Right ventricle myocardium superior (tissue), 1 donor: ENCODE results near the gene SLC16A11. TPM values are rescaled to one million over a fixed set of nuclear protein-coding genes. Genes with fewer than 3 reads are reported as not detected.
"Not testable (repeated sequence)": the region's sequence is repeated elsewhere in the genome, so short reads cannot be mapped to it uniquely, and the experiment has no call there.

ENCODE experiments used
- ATAC-seq: fragments of 200-7000 bp; cut with Tn5 transposase; one replicate; pipeline ENCODE4 v1.9.1; 2020; ENCODE audit warnings: mild to moderate bottlenecking; ENCODE audit not compliant: poor library complexity
- DNase-seq: peaks from one replicate; pipeline ENCODE4 v3.0.0-alpha.2; 2020
- intact Hi-C: fragments of 100-400 bp; cut with DNase I; formaldehyde crosslinking; loops from one replicate; pipeline ENCODE4 v1.11.2; 2022
- long read RNA-seq: library from polyadenylated mRNA; unstranded; transcript quantifications from one replicate; pipeline ENCODE4 v2.0.0, GENCODE V29; 2021
- total RNA-seq: library from RNA; stranded (reverse); fragmentation: NEBNext Ultra II Directional; extraction: Animal tissue kit (Norgen Biotek cat#: 25700); gene quantifications from one replicate; pipeline ENCODE4 v1.2.1, GENCODE V29; 2021
- donor health status: DM: no; HTN: yes; CAD: no; lungs with severe emphysema.

Gene SLC16A11
- 0.56 TPM for total RNA-seq
- long read RNA-seq: 0 reads

DNA sequence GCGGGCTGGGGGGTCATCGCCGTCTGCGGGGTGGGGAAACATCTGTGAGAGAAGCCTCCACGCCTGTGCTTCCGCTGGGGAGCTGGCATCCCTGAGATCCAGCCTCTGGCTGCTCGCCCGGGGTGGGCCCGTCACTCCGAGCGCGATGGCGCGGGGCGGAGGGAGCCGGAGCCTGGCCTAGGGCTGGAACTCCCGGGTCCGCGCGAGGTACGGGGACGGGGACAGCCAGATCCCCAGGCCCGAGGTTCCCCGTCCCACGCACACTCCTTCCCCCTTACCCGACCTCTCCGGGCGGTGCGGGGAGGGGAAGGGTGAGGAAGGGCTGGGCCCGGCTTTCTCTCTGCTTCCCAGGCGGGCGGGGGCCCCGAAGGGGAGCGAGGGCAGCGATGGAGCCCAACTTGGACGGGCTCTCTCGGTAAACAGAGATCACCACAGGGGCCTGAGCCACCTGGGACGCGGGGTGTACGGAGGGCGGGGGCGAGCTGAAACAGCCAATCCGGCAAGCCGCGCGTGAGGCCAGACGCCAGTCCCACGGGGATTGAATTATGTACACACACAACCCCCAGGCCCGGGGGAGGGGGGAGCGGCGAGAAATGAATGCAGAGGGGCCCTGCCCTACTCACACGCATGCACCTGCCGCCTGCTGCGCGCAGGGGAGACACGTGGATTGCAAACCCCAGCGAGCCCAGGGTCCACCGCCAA, at the start of gene SLC16A11:
SLC16A11 (minus strand) TSS at position 596 of the 702 bp plus-strand sequence; CDS start at position 17, 579 bp downstream.
- intact Hi-C loops: no loop called here
- peak; percentile 47 for ATAC-seq
- DNase-seq: peak; percentile 69

GRCh38 chr17:7091311-7092005, 47.6 kb upstream of the SLC16A11 start:
- DNase-seq, intact Hi-C loops, ATAC-seq: not testable (repeated sequence)

- ATAC-seq, intact Hi-C loops, DNase-seq: not testable (repeated sequence)
Observed at GRCh38 chr17:7089570-7089969, 45.7 kb upstream of the SLC16A11 start.

GRCh38 chr17:7088442-7088841, 44.5 kb upstream of the SLC16A11 start:
- DNase-seq, ATAC-seq, intact Hi-C loops: not testable (repeated sequence)

- DNase-seq (no peak), ATAC-seq (no peak)
- intact Hi-C loops: no loop called here
Observed at GRCh38 chr17:7084088-7084487, 40.2 kb upstream of the SLC16A11 start.

GRCh38 chr17:7083592-7083991, 39.7 kb upstream of the SLC16A11 start:
- no peak for ATAC-seq

DNA sequence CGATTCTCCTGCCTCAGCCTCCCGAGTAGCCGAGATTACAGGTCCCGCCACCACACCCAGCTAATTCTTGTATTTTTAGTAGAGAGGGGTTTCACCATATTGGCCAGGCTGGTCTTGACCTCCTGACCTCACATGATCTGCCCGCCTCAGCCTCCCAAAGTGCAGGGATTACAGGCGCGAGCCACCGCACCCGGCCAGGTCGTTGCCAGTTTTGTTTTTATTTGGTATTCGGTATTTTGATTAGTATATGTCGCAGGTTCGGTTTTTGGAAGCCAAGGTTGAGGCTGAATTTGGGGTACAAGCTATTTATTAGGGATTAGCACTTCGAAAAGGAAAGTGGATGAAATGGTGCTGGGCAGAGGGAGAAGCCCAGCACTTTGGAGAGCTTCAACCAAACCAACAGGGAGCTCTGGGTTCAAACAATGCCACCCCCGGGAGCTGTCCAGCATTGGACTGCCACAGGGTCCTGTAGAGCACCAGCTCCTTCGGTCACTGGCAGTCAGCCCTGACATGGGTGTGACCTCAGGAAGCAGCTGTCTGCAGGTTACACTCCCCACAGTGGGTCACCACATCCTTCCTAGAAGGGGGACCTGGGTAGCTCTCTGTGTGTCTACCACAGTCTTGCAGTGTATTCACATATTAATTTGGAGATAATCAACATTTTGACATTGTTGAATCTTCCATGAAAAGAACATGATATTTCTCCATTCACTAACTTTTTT, 37.6 kb upstream of the SLC16A11 start:
- ATAC-seq (no peak), DNase-seq (peak; percentile 53)
- intact Hi-C loops: no loop called here

More at GRCh38 chr17:7083592-7083991, 39.7 kb upstream of the SLC16A11 start:
- DNase-seq: no peak
- intact Hi-C loops: no loop called here

DNA sequence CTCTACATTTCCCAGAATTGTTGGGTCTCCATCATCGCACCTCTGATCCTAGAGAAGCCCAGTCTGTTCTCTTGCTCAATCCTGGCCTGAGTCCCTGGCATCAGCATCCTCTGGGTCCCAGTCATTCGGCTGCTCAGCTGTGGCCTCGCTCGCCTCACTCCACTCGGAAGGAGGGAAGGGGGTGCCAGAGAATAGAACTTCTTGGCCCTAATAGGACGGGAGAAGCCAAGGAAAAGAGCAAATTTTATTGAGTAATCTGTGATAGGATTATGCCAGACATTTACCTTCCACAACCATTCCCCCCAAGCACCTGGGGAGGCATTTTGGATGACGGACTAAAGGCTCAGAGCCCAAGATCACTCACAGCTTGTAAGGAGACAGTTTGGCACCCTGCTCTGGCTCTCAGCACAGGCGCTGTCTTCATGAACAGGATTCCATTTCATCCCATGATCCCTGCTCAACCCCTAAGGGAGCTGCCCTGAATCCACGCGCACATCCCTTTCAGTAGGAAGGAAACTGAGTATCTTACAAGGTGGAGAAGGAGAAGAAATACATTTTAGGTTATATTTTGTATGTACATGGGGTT, 36.7 kb upstream of the SLC16A11 start:
- intact Hi-C loops: no loop called here
- peak; percentile 76 for DNase-seq
- peak; percentile 89 for ATAC-seq

DNA sequence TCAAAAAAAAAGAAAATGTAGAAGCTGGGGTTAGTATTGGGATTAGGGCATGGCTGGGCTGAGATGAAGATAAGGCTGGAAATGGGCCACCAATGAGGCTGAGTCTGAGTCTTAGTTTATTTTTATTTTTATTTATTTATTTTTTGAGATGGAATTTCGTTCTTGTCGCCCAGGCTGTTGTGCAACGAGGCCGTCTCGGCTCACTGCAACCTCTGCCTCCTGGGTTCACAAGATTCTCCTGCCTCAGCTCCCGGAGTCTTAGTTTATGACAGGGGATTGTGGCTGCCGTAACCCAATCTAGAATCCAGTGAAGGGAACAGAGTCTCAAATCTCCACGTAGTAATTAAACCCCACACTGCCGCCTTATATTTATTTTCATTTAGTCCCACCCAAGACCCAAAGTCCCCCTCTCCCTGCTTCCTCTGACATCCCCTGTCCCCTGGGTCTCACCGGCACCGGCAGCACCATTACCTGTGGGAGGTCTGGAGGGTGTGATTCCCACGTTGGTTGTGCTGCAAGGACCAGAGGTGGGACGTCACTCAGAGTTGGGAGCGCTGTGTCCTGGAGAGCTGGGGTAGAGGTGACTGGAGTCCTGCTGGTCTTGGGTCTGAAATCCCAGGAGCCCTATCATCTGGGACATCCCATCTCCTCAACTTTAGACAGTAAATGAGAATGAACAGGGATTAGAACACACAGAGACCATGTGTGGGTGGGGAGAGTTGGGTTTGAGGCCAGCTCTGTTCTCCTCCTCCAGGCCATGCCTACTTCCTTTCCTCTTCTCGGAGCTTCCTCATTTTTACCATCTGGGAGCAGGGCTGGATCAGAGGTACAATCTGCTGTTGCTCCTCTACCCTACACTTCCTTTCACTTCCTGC, 35.9 kb upstream of the SLC16A11 start, which contains the start of gene CLEC10A:
CLEC10A (minus strand) TSS at position 671 of the 875 bp plus-strand sequence. CDS start 1,439 bp downstream, outside the sequence.
- no peak for ATAC-seq
- no peak for DNase-seq
- intact Hi-C loops: no loop called here

DNA sequence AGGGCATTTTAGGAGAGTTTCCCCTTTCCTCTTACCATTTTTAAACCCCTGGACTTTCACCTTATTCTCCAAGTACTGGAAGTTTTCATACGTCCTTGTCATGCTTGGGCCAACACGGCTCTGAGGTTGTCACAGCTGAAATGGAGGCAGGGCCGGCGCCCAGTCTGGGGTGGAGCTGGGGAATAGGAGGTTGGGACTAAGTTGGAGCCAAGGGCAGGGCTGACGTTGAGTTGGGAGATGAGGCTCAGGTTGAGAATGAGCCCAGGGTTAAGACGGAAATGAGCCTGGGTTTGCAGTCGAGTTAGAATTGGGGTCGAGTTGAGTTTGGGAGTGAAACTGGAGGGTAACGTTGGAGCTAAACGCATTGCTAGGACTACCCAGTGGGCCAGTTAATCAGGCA, 34.8 kb upstream of the SLC16A11 start:
- ATAC-seq: no peak
- intact Hi-C loops: no loop called here
- DNase-seq: no peak

DNA sequence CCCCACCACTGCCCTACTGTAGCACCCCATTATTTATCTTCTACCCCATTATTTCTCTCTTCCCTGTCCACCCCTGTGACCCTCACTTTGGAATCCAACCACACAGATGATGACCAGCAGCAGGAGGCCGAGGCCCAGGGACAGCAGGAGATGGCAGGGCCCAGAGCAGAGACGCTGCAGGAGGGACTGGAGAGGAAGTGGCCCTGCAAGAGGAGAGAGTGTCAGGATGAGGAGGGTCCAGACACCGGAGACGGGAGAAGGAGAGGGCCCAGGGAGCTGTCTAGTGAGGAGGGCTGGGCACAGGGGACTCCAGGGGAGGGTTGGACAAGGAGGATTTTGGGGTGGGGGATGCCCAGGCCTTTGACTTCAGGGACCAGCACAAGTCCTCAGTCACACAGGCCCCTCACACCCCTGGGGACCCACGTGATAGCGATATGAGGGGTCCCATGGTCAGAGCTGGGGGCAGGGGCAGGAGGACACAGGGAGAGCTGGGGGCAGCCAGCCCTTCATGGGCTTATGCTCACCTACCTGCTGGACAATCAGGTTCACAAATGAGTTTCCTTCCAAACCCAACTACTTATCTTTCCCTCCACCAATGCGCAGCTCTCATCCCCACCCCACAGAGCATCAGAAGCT, 34.1 kb upstream of the SLC16A11 start:
- intact Hi-C loops: no loop called here
- DNase-seq (no peak), ATAC-seq (no peak)

- intact Hi-C loops: no loop called here
- DNase-seq: no peak
- ATAC-seq: no peak
Observed at GRCh38 chr17:7074931-7075330, 31.0 kb upstream of the SLC16A11 start.

- intact Hi-C loops: no loop called here
- DNase-seq: no peak
- no peak for ATAC-seq
Observed at GRCh38 chr17:7072406-7072805, 28.5 kb upstream of the SLC16A11 start.

- intact Hi-C loops: no loop called here
- ATAC-seq (no peak), DNase-seq (no peak)
Observed at GRCh38 chr17:7070712-7071111, 26.8 kb upstream of the SLC16A11 start.

- DNase-seq (no peak), ATAC-seq (no peak)
- intact Hi-C loops: no loop called here
Observed at GRCh38 chr17:7068268-7068667, 24.4 kb upstream of the SLC16A11 start.

GRCh38 chr17:7067198-7067597, 23.3 kb upstream of the SLC16A11 start:
- intact Hi-C loops: no loop called here
- ATAC-seq (no peak), DNase-seq (no peak)

DNA sequence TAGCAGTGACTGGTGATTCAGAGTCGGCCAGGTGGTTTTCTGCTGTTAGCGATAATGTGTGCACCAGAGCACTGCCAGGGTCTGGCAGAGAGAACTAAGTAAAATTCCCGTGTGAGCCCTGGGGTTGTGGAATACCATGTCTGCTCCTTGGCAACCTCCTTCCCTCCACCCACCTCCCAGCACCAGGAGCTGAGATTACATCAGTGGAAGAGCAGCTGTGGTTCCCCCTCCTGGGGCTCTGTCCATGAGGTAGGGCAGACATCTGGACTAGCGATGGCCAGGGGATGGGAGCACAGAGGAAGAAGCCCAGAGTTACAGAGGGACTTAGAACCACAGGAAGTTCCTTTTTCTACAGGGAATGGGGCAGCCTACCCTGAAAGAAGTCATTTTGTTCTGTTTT, 20.4 kb upstream of the SLC16A11 start:
- intact Hi-C loops: no loop called here
- DNase-seq (no peak), ATAC-seq (no peak)
